HL-60/S4 treated with retinoic acid at 250 ng/mL for 4 days and 3 days (cell line): ENCODE measurements around the gene TMEM95.
"Not testable (repeated sequence)": the region's sequence is repeated elsewhere in the genome, so short reads cannot be mapped to it uniquely, and the experiment has no call there.

ENCODE experiments used
- in situ Hi-C: fragments of 300-500 bp; cut with MboI; formaldehyde crosslinking; loops from 2 replicates; pipeline ENCODE4 v1.7.0; 2022; ENCODE audit warnings: low sequenced_read_pairs

Gene TMEM95

DNA sequence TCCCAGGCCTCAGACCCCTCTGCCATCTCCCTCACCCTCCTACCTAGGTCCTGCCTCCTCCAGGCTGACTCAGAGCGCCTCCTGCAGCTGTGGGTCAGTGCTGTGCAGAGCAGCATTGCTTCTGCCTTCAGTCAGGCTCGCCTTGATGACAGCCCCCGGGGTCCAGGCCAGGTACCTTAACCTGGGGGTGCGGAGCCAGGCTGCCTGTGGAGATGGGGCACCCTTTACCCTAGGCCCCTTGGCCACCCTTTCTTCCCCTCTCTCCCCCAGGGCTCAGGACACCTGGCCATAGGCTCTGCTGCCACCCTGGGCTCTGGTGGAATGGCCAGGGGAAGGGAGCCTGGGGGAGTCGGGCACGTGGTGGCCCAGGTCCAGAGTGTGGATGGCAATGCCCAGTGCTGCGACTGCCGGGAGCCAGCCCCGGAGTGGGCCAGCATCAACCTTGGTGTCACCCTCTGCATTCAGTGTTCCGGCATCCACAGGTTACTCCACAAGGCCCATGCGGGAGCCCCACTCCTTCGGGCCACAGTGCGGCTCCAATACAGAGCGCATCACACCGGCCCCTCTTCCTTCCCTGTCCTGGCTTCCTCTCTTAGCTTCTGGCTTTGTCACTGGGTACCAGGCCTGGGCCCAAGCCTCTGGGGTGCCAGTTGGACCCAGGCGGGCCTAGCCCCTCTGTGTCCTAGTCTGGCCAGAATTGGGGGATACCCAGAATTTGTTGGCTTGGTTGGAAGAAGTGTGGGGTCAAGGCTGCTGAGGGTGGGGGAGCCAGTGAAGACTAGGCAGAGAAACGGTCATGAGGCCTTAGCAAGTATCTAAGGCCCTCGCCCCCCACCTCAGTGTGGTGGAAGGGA lies 8.0 kb upstream of the TMEM95 start:
- in situ Hi-C loops: no loop called here

GRCh38 chr17:7347630-7348477 lies 7.1 kb upstream of the TMEM95 start:
- in situ Hi-C loops: no loop called here

DNA sequence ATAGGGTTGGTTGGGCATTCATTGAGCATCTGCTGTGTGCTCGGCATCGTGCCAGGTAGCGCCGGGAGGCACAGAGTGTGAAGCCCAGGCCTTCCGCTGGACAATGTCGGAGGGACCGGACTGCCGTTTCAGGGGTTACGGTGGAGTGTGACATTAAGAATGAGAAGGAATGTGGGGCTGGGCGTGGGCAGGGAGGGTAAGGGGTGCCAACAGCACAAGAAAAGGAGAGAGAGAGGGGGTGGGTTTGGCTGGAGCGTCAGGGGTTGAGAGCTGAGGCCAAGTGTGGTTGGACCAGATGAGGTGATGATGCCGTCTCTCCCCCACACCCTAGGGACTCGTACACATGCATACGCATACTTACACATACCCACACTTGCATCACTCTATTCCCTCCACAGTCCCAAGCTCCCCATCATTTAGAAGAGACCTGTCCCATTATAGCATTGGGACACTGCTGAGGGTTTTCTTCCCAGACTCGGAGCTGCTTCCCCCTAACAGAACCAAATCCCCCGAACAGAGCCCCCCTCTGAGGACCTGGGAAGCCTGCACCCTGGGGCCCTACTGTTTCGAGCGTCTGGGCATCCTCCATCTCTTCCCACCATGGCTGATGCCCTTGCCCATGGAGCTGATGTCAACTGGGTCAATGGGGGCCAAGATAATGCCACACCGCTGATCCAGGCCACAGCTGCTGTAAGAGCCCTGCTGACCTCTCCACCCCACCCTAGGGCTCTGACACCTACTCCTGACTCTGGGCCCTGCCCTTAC lies 6.3 kb upstream of the TMEM95 start:
- in situ Hi-C loops: no loop called here

DNA sequence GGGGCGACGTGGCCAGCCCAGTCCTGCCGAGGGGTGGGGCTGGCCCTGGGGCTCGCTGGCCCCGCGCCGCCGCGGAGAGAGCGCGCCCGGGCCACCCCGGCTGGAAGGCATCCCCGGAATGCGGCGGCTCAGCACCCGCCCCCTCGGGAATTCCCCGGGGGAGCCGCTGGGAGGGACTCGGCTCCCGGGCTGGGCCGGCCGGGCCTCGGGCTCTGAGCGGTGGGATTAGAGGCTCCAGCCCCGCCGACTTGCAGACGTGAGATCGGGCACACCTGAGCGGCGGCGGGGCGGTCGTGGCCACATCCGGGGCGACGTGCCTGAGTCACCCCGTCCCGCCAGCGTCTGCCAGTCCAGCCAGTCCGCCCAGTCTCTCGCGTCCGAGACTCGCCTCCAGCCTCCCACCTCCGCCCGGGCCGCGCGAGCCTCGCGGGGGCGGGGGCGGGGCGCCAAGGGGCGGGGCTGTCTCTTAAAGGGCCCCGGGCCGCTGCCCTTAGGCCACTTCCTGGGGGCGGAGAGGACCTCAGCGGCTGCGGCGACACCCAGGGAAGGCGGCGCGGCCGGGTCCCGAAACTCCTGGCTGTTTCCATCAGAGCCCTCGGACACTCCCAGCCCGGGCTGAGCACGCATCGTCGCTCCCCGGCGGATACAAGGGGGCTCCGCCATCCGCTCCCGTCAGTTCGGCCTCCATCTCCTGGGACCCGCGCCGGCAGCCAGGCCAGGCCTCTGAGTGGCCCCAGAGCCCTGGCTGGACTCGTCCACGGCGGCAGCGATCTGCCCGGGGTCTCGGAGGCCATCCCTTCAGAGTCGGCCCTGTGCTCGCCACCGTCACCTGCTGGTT lies 3.1 kb upstream of the TMEM95 start, which contains the start of gene KCTD11:
Gene KCTD11 (plus strand): TSS at position 498 of the 838 bp plus-strand sequence.
- in situ Hi-C loops: no loop called here

DNA sequence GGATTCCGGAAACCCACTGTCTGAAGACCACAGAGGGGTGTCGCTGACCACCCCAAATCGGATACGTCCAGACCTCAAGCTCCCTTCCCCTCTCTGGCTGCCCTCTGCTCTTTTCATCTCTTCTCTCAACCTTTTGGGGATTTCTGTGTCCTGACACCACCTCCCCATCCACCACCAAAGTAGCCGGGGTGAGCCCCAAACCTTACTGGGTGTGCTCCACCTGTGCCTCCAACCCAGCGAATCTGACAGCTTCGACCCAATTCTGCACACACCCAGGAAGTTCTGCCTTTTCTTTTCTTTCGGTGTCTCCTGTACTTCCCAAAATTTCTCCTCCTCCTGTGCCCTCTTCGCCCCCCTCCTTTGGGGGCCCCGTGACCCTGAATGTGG lies 2.5 kb upstream of the TMEM95 start:
- in situ Hi-C loops: no loop called here

GRCh38 chr17:7352910-7353635 lies 1.9 kb upstream of the TMEM95 start:
- in situ Hi-C loops: no loop called here

DNA sequence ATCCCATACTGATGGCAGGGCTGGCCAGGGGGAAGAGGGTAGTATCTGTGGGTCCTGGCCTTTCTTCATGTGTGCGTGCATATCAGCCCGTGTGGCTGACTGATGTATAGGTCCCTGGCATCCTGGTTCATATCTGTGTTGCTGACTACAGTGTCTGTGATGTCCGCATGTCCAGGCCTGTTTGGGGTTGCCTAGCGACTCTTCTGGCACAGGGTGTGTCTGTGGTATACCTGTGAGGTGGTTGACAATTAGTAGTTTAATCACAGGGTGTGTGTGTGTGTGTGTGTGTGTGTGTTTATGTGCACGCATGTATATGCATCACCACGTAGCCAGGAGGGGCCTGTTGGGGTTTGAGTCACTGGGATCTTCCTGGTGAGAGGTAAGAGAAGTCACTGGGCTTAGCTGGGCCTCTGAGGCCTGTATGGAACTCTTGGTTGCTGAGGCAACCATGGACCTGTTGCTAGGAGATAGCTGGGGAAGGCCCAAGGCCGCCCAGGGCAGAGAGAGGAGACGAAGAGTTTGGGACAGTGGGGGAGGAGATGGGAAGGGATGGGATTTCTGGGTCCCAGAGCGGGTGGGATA lies 603 bp upstream of the TMEM95 start:
- in situ Hi-C loops: no loop called here

GRCh38 chr17:7355573-7355972 lies 617 bp downstream of the TMEM95 start:
- in situ Hi-C loops: no loop called here

- in situ Hi-C loops: no loop called here
These were observed 1.2 kb downstream of the TMEM95 start for GRCh38 chr17:7356072-7356549.

DNA sequence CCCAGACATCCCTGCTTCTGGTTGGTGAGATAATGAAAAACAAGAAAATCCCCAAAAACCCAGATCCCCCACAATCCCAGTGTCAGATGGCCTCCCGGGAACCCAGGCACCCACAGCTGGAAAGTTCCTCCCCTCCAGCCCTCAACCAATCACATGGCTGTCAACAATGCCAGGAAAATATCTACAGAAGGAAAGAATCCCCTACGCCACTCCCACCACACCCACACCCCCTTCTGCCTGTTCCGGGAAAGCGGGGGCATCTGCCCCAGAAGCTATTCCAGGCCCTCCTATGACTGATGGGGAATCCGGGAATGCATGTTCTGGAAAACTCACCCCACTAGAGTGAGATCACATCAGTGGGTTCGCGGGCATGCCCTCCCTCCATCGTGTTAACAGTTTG lies 1.8 kb downstream of the TMEM95 start:
- in situ Hi-C loops: no loop called here

DNA sequence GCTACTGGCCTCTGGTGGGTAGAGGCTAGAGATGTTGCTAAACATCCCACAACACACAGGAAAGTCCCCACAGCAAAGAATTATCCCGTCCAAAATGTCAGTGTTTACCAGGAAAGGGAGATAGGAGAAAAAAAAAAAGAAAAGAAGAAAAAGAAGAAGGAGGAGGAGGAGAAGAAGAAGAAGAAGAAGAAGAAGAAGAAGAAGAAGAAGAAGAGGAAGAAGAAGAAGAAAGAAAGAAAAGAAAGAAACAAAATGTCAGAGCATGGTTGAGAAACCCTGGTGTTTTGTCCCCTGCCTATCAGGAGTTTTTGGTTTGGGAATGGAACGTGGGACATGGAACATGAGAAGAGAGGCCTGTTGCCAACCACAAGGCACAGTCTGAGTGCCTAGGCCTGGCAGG lies 2.4 kb downstream of the TMEM95 start:
- in situ Hi-C loops: no loop called here

GRCh38 chr17:7361906-7362305 lies 7.0 kb downstream of the TMEM95 start:
- in situ Hi-C loops: no loop called here

DNA sequence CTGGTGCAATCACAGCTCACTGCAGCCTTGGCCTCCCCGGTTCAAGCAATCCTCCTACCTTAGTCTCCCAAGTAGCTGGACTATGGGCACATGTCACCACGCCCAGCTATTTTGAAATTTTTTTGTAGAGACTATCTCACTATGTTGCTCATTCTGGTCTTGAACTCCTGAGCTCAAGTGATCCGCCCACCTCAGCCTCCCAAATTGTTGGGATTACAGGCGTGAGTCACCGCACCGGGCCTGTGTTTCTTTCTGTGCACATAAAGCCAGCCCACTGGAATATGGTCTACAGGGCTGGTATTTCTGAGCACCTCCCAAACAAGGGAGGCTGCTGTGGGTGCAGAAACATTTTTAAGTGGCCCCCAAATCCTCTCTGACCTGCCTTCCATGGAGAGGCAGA lies 8.4 kb downstream of the TMEM95 start:
- in situ Hi-C loops: no loop called here

GRCh38 chr17:7365963-7366362 lies 11.0 kb downstream of the TMEM95 start:
- in situ Hi-C loops: not testable (repeated sequence)

- in situ Hi-C loops: no loop called here
These were observed 12.1 kb downstream of the TMEM95 start for GRCh38 chr17:7367083-7367482.

DNA sequence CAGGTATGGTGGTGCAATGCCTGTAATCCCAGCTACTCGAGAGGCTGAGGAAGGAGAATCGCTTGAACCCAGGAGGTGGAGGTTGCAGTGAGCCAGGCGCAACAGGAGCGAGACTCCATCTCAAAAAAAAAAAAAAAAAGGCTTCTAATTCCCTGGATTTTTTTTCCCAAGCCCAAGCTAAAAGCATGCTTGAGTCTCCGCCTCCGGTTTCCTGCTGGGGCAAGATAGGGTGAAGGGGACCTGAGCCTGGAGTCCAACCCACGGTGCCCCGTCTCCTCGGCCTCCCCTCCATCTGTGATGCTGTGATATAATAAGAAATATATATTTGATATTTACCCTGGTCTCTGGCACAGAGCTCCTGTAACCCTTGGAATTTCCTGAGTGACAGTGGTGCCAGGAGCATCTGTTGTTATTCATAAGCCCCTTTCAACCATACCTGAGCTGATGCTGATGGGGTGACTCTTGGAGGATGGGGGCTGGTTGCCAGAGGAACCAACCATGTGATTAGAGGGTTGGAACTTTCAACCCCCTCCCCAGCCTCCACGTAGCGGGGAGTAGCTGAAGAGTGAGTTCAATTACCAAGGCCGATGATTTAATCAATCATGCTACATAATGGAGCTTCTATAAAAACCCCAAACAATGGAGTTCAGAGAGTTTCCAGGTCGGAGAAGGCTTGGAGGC lies 13.1 kb downstream of the TMEM95 start:
- in situ Hi-C loops: no loop called here

GRCh38 chr17:7368599-7368994 lies 13.6 kb downstream of the TMEM95 start:
- in situ Hi-C loops: not testable (repeated sequence)

GRCh38 chr17:7369825-7370224 lies 14.9 kb downstream of the TMEM95 start:
- in situ Hi-C loops: no loop called here

GRCh38 chr17:7370853-7371252 lies 15.9 kb downstream of the TMEM95 start:
- in situ Hi-C loops: no loop called here
